Stimulated activated naive B cell treated with anti-CD40 and anti-IgM and Interleukin-4, amounts not matched to agents 10 μg/mL and 1 μg/mL and 100 μg/mL, for 72 hours (primary cell): ENCODE data around the gene NACC1.
A peak's percentile ranks its signal among the peaks of the same experiment; 100 is the strongest.

ENCODE experiments used
- ATAC-seq, 2 donors: fragments of 150-1000 bp; cut with Tn5 transposase; replicated peaks; 2 replicates each; pipeline ENCODE4 v1.10.0; 2021; ENCODE audit warnings: moderate library complexity in 1 of 2
- DNase-seq: peaks from one replicate; pipeline ENCODE4 v3.0.0; 2021
- H3K27ac Mint-ChIP-seq: one replicate; pipeline ENCODE4 v1.8.0; 2022; ENCODE audit warnings: mild to moderate bottlenecking, mixed read lengths
- H3K27me3 Mint-ChIP-seq, 2 donors: one replicate each; pipeline ENCODE4 v1.8.0; 2022; ENCODE audit warnings: mixed read lengths in 2 of 2
- H3K36me3 Mint-ChIP-seq, 2 donors: one replicate each; pipeline ENCODE4 v1.8.0; 2022; ENCODE audit warnings: mixed read lengths in 2 of 2, mild to moderate bottlenecking in 1 of 2
- H3K4me1 Mint-ChIP-seq, 2 donors: one replicate each; pipeline ENCODE4 v1.8.0; 2022; ENCODE audit warnings: mixed read lengths in 2 of 2, mild to moderate bottlenecking in 1 of 2
- H3K4me3 Mint-ChIP-seq, 2 donors: one replicate each; pipeline ENCODE4 v1.8.0; 2022; ENCODE audit warnings: mild to moderate bottlenecking in 2 of 2, mixed read lengths in 2 of 2, moderate library complexity in 1 of 2
- H3K9me3 Mint-ChIP-seq, 2 donors: one replicate each; pipeline ENCODE4 v1.8.0; 2022; ENCODE audit warnings: mixed read lengths in 2 of 2, mild to moderate bottlenecking in 1 of 2

NACC1 gene

DNA sequence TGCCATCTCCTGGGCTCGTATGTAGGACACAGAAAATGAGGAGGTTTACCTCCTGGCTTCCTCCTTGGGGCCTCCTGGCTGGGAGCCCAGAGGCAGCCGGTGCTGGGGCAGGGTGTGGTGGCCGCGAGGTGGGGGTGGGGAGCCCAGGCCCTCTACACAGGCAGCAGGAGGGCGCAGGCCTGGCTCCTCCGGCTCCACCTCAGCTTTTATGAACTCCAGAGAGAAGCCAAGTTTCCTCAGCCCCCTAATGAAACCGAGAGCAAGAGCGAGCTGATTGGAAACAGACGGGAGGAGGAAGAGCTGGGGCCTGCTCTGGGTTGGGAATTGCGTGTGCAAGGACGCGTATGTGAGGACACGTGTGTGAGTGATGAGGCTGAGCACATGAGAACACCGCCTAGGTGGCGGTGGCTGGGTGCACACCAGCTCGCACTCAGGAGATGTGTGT lies 38.5 kb upstream of the NACC1 start:
- DNase-seq (no peak), ATAC-seq (no peak)
- Mint-ChIP-seq H3K27ac (no peak overlapping the region), H3K4me1 (peaks cover 0 to 6% of the 10 kb centered on the region in 2 donors), H3K27me3 (peaks cover 0 to 11% of the 10 kb centered on the region in 2 donors), H3K4me3 (no peak overlapping the region), H3K9me3 (no peaks in the 10 kb centered on the region), H3K36me3 (peaks cover 0 to 3% of the 10 kb centered on the region in 2 donors)

DNA sequence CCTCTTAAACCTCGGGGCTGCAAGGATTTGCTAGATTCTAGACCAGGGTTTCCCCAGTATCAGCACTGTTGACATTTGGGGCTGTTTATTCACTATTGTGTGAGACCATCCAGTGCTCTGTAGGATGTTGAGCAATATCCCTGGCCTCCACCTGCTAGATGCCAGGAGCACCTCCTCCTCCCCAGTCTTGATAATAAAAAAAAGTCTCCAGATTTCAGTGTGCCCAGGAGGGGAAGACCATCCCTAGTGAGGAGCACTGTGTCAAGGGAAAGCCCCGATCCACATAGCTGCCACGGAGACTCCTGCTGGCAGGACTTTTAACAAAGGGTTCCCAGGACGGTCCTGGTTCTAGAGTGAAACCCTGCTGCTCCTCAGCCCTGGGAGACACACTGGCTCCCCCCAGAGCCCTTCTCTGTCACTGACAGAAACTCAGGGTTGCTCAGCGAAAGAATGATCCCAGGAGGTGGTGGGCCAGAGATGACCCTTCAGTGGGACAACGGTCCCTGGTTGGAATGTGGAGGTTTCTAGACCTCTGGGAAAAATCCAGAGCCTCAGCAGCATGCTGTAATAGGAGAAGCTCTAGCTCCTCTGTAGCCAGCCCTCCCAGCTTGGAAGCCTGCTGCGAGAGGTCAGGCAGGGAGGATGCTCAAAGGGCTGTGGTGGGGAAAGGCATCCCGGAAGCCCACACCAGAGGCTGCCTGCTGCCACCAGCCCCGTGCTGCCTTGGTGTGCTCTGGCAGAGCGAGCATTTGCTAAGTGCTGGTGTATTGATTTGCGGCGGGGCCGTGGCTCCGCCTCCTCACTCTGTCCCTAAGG lies 35.7 kb upstream of the NACC1 start:
- no peak overlapping the region for H3K4me3 Mint-ChIP-seq
- ATAC-seq (no peak), DNase-seq (no peak)
- peaks cover 0 to 1% of the 10 kb centered on the region in 2 donors for H3K4me1 Mint-ChIP-seq
- H3K9me3 Mint-ChIP-seq, result no peaks in the 10 kb centered on the region
- H3K27me3 Mint-ChIP-seq, result peaks cover 0 to 3% of the 10 kb centered on the region in 2 donors
- peaks cover 0 to 3% of the 10 kb centered on the region in 2 donors for H3K36me3 Mint-ChIP-seq
- H3K27ac Mint-ChIP-seq, result no peak overlapping the region

DNA sequence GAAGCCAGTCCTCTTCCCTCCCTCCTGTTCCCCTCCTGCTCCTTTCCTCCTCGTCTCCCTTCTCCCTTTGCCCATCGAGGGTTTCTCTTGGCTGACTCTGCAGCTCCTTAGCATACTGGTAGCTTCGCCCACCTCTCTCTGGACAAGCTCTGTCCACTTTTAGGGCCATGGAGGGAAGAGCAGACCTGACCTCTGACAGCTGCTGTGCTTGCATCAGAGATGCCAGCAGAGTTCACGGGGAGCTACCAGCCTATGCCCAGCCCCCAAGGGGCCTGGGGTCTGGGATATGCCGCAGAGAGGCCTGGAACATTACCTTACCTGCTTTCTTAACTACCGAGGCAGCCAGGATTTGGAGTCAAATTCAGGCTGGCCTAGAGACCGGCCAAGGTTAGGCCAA lies 35.1 kb upstream of the NACC1 start:
- DNase-seq (no peak), ATAC-seq (no peak)
- no peaks in the 10 kb centered on the region for H3K9me3 Mint-ChIP-seq
- no peak overlapping the region for H3K27ac Mint-ChIP-seq
- peaks cover 0 to 3% of the 10 kb centered on the region in 2 donors for H3K36me3 Mint-ChIP-seq
- no peak overlapping the region for H3K4me3 Mint-ChIP-seq
- no peaks in the 10 kb centered on the region for H3K27me3 Mint-ChIP-seq
- H3K4me1 Mint-ChIP-seq, result no peaks in the 10 kb centered on the region

DNA sequence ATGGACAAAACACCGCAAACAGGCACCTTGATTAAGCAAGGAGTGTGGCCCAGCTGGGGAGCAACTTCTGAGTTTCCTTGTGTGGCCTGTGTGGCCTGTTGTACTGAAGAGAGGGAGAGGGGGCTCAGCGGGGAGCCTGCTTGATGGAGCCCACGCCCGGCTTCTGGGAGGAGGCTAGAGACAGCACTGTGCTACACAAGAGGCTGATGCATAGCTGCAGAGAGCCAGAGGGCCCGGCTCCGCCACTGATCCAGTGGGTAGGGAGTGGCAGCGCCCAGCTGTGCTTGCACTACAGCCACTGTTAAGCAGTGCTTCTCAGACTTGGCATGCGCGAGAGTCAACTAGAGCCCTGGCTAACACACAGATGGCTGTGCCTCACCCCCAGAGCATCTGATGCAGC lies 34.4 kb upstream of the NACC1 start:
- Mint-ChIP-seq H3K4me1 (no peaks in the 10 kb centered on the region), H3K9me3 (no peaks in the 10 kb centered on the region), H3K27me3 (no peaks in the 10 kb centered on the region), H3K4me3 (no peak overlapping the region), H3K36me3 (peaks cover 0 to 3% of the 10 kb centered on the region in 2 donors), H3K27ac (no peak overlapping the region)
- DNase-seq (no peak), ATAC-seq (no peak)

DNA sequence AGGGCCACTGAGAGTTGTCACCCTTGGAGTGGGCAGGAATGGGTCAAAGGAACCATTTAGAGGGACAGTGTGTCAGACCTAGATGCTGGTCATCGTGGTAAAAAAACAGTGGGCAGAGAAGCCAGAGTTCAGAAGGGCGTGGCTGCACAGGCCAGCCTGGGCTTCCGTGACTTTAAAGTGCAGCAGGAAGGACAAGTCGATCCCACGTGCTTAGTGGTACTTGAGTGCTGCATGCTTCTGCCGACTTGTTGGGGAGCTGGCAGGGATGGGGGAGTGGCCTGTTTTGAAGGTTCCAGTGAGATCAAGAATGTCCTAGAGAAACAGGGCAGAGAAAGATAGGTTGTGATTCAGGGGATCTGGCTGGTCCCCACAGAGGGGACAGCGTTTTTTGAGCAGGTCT lies 32.4 kb upstream of the NACC1 start:
- Mint-ChIP-seq H3K4me1 (peaks cover 0 to 2% of the 10 kb centered on the region in 2 donors), H3K27ac (no peak overlapping the region), H3K4me3 (no peak overlapping the region), H3K27me3 (no peaks in the 10 kb centered on the region), H3K36me3 (peaks cover 0 to 3% of the 10 kb centered on the region in 2 donors), H3K9me3 (no peaks in the 10 kb centered on the region)
- DNase-seq, result no peak
- ATAC-seq, result no peak

DNA sequence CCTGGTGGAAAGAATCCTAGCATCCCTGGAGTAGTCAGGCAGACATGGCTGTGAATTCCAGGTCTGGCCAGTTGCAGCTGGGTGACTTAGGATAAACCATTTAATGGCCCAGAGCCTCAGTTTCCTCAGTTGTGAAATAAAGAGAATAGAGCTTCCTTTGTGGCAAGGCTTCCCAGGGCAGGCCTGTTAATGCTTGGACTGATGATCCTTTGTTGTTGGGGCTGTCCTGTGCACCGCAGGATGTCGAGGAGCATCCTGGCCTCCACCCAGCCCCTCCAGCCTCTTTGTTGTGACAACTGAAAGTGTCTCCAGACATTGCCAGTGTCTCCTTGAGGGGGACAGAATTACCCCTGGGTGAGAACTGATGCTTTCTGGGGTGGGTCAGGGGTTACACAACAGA lies 31.7 kb upstream of the NACC1 start:
- Mint-ChIP-seq H3K9me3 (no peaks in the 10 kb centered on the region), H3K4me3 (no peak overlapping the region), H3K36me3 (peaks cover 0 to 3% of the 10 kb centered on the region in 2 donors), H3K27me3 (no peaks in the 10 kb centered on the region), H3K4me1 (peaks cover 0 to 2% of the 10 kb centered on the region in 2 donors), H3K27ac (no peak overlapping the region)
- DNase-seq, result no peak
- ATAC-seq, result no peak

DNA sequence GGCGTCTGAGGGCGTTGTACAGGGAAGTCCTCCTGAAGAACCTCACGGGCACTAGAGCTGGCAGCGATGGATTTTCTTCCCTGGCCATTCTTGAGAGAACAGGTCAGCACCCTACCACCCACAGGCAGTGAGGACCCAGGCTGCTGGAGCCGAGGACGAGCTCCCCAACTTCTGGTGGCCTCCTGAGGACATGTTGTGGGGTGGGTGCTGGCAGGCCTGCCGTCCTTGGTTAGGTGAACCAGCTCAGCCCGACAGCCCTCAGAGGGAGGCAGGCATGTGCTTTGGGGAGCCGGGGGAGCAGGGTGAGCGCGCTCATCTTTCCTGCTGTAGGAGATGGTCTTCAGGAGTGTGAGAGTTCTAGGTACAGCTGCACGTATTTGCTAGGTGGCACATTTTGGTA lies 30.8 kb upstream of the NACC1 start:
- Mint-ChIP-seq H3K27ac (no peak overlapping the region), H3K4me1 (peaks cover 0 to 2% of the 10 kb centered on the region in 2 donors), H3K36me3 (no peaks in the 10 kb centered on the region), H3K4me3 (no peak overlapping the region), H3K9me3 (no peaks in the 10 kb centered on the region), H3K27me3 (no peaks in the 10 kb centered on the region)
- DNase-seq, result no peak
- no peak for ATAC-seq

DNA sequence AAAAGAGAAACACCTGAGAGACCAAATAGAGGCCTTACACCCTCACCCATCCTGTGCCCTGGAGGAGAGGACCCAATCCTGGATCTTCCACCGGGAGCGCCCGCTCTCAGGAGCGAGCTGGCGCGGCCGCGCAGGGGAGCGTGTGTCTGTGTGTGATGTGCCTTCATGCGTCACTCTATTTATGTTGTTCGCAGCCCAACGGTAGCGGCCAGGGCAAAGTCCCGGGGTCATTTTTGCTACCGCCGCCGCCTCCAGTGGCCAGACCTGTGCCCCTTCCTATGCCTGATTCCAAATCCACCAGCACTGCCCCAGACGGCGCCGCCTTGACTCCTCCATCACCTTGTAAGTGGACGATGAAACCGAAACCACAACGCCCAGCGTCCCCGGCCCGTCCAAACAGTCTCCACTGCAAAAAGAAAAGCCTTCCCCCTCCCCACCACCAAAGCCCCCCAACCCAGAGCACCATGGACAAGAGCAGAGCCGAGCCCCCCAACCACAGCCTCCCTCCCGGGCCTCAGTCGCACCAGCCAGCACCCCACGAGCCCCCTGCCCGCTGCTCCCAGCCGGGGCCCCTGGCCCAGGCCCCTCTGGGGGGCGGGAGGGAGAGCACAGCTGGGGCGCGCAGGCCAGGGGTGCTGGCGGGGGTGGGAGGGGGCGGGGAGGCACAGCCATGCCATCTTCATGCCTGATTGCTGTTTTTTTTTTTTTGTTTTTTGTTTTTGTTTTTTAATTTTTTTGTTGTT lies 30.1 kb upstream of the NACC1 start:
- no peak overlapping the region for H3K4me3 Mint-ChIP-seq
- no peaks in the 10 kb centered on the region for H3K36me3 Mint-ChIP-seq
- ATAC-seq, result no peak
- peaks cover 0 to 2% of the 10 kb centered on the region in 2 donors for H3K4me1 Mint-ChIP-seq
- H3K9me3 Mint-ChIP-seq, result no peaks in the 10 kb centered on the region
- no peak for DNase-seq
- H3K27me3 Mint-ChIP-seq, result no peaks in the 10 kb centered on the region
- H3K27ac Mint-ChIP-seq, result no peak overlapping the region

DNA sequence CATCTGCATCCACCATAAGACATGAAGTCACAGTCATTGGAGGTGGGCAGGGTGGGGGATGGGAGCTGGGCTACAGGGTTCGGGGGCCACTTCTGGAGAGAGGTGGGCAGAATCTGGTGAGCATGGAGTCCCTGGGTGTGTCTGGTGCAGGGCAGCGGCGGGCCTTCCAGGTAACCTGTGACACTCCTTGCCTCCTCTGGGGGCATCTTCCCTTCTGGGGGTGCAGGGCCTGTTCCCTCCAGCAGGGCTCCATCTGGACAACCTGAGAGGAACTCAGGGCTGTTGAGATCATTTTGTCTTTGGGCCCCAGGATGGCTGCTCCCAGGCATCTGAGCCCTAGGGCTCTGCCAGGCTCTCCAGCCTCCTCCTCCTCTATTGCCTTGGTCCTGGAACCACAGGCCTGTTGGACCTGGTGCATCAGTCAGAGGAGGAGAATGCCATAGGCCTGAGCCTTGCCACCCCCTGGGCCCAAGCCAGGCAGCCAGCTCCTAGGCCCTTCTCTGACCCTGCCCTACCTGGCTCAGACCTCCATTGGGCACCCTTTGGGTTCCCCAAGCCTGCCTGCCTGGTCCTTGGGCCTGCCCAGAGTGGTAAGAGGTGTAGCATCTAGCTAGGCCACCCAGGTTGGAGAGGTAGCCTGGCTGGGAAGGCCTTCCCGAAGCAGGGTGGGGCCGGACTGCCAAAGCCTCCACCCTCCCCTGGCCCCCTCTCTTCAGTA lies 28.8 kb upstream of the NACC1 start:
- Mint-ChIP-seq H3K36me3 (no peaks in the 10 kb centered on the region), H3K4me1 (peaks cover 7% of the 10 kb centered on the region in 2 donors), H3K27me3 (no peaks in the 10 kb centered on the region), H3K4me3 (no peak overlapping the region), H3K9me3 (no peaks in the 10 kb centered on the region), H3K27ac (no peak overlapping the region)
- DNase-seq (no peak), ATAC-seq (peak; percentile 62 to 71)

DNA sequence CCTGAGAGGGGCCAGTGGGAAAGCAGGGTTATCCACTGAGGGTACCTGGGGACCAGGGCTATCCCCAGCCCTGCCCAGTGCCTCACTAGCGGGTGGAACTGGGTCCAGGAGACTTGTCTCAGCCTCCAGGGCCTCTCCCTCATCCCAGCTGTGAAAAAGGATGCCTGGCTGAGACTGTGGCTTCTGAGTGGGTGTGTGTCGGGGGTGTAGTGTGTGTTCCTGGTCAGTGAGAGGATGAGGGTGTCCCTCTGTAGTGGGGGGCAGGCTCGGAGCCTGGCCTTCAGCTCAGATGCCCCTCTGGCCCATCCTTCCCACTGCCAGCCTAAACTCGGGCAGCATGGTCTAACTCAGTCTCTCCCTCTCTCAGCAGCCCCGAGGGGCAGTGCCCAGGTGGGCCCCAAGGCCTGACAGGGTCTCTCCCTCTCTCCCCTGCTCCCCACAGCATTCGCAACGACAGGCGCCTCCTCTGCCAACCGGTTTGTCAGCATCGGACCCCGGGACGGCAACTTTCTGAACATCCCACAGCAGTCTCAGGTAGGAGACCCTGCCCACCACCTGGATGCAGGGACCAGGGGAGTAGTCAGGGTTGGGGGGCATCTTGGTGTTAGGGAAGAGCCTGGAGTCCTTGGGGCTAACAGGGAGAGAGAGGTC lies 28.1 kb upstream of the NACC1 start:
- Mint-ChIP-seq H3K4me1 (peaks cover 12 to 14% of the 10 kb centered on the region in 2 donors), H3K9me3 (no peaks in the 10 kb centered on the region), H3K4me3 (no peak overlapping the region), H3K36me3 (no peaks in the 10 kb centered on the region), H3K27ac (peak overlapping the region; percentile 42), H3K27me3 (no peaks in the 10 kb centered on the region)
- ATAC-seq (no peak), DNase-seq (no peak)

DNA sequence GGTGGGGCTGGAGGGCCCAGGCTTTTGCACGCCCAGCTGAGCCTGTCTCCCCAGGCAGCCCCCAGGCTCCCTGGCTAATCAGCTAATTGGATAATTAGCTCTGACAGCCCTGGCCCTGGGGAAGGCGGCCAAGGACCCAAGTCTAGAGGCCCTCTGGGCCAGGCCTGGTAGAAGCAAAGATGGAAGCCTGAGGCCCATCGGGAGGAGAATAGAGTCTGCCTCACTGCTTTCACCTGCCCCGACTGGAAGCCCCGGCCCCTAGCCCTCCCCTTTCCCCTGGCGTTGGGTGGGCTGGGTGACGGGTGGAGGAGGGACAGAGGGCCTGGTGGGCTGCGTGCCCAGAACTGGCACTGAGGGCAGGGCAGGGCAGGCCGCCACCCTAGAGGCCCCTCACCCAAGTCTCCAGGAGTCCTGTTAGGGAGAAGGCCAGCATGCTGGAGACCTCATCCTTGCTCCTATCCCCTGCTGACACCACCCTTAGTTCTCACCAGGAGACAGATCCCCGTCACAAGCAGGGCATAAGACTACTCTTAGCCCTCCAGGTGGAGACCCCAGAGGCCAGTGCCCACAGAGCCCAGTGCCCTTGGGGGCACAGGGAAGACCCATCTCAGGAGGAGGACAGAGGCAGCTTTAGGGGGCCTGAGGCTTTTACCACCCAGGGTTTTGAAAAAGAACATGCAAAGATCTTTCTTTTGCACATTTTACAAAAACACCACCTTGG lies 27.4 kb upstream of the NACC1 start:
- no peak overlapping the region for H3K4me3 Mint-ChIP-seq
- no peak overlapping the region for H3K27ac Mint-ChIP-seq
- no peak for DNase-seq
- H3K27me3 Mint-ChIP-seq, result no peaks in the 10 kb centered on the region
- H3K36me3 Mint-ChIP-seq, result no peaks in the 10 kb centered on the region
- H3K4me1 Mint-ChIP-seq, result peaks cover 15 to 17% of the 10 kb centered on the region in 2 donors
- ATAC-seq, result no peak
- H3K9me3 Mint-ChIP-seq, result no peaks in the 10 kb centered on the region

DNA sequence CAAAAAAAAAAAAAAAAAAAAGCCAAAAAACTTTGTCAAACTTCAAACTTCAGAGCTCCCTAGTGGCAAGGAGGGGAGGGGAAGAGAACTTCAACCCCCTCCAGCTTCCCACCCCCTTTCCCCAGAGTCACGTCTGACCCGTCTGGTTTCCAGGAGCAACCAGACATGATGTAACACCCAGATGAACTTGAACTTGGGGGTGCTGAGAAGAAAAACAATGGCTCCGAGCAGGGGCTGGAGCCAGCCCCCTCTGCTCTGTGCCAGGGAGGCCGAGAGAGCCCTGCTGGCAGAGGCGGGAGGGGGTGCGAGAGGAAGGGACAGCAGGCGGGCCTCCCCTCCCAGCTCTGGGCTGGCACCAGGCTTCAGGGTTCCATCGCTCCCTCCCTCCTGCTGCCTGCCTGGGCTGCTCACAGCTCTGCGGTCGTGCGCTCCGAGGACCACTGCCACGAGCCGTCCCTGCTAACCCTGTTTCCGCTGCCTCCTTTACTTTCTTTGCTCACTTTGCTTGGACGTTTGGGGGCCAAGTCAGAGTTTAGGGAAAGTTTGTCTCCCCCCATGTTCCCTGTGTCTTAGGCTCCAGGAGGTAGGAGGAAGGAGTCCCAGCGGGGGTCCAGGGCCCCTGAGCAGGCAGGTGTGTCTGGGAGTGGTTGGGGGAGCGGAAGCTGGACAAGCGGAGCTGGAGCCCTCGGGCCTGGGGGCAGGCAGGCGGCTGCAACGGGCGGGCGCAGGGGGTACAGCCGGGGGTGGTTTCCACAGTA lies 26.5 kb upstream of the NACC1 start:
- Mint-ChIP-seq H3K27ac (no peak overlapping the region), H3K27me3 (no peaks in the 10 kb centered on the region), H3K36me3 (no peaks in the 10 kb centered on the region), H3K4me1 (peaks cover 21 to 26% of the 10 kb centered on the region in 2 donors), H3K9me3 (no peaks in the 10 kb centered on the region), H3K4me3 (no peak overlapping the region)
- ATAC-seq (no peak), DNase-seq (no peak)

DNA sequence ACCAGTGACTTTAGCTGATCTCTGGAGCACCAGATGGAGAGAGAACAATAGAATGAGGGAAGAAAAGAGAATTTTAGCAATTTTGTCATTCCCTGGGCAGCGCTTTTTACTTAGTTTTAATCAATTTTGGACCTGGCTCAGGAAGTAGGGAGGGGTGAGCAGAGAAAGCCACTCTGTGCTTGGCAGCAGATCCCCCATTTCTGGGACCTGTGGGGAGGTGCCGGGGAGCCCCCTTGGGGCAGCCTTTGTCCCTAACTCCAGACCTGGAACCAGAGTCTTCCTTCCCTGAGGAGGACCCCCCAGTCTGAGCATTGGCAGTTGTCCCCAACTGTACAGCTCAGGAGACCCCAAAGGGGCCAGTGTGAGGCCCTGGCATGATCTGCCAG lies 25.9 kb upstream of the NACC1 start:
- DNase-seq, result no peak
- no peak for ATAC-seq
- Mint-ChIP-seq H3K27me3 (no peaks in the 10 kb centered on the region), H3K36me3 (no peaks in the 10 kb centered on the region), H3K27ac (no peak overlapping the region), H3K9me3 (no peaks in the 10 kb centered on the region), H3K4me1 (peaks cover 24 to 31% of the 10 kb centered on the region in 2 donors), H3K4me3 (no peak overlapping the region)
